Keratinocyte (primary cell): Measurements from ENCODE around the gene DIS3L2. TPM values are rescaled to one million over a fixed set of nuclear protein-coding genes. Genes with fewer than 3 reads are reported as not detected.
"Not testable (repeated sequence)": the region's sequence is repeated elsewhere in the genome, so short reads cannot be mapped to it uniquely, and the experiment has no call there.

Source experiments
- DNase-seq: peaks from one replicate; pipeline ENCODE4 v3.0.0-alpha.2; 2011; ENCODE audit warnings: low read depth, missing footprints, low spot score
- FAIRE-seq: peaks from 2 replicates; lab custom pipeline; 2011; peaks lifted over from hg19 to GRCh38; lab: Jason Lieb, UNC
- H2AFZ ChIP-seq: 2 replicates; pipeline ENCODE4 v1.6.0; 2012; ENCODE audit warnings: low read length, control low read depth, inconsistent platforms; ENCODE audit not compliant: control insufficient read depth
- H3K27ac ChIP-seq: 2 replicates; pipeline ENCODE4 v1.5.1; 2011; ENCODE audit warnings: low read length; ENCODE audit not compliant: control insufficient read depth, insufficient read depth
- H3K27me3 ChIP-seq: 3 replicates; pipeline ENCODE4 v1.6.0; 2011; ENCODE audit warnings: low read length; ENCODE audit not compliant: control insufficient read depth, insufficient read depth; ENCODE audit errors: extremely low read depth
- H3K36me3 ChIP-seq, 2 experiments: 2 replicates in 1 of 2; 3 replicates in 1 of 2; pipeline ENCODE4 v1.5.1; 2011; ENCODE audit warnings: low read length in 2 of 2, mild to moderate bottlenecking in 1 of 2; ENCODE audit not compliant: control insufficient read depth in 2 of 2, insufficient read depth in 2 of 2; ENCODE audit errors: extremely low read depth in 1 of 2
- H3K4me1 ChIP-seq: 3 replicates; pipeline ENCODE4 v1.5.1; 2011; ENCODE audit warnings: low read length; ENCODE audit not compliant: control insufficient read depth, insufficient read depth; ENCODE audit errors: extremely low read depth
- H3K4me2 ChIP-seq: 3 replicates; pipeline ENCODE4 v1.6.0; 2011; ENCODE audit warnings: low read depth, low read length; ENCODE audit not compliant: control insufficient read depth, insufficient read depth; ENCODE audit errors: extremely low read depth
- H3K4me3 ChIP-seq, 3 experiments: fragments of 200-600 bp in 1 of 3; sonication (generic) in 1 of 3; 2 replicates in 2 of 3; 3 replicates in 1 of 3; pipeline ENCODE4 v1.5.1; 2011 to 2016; ENCODE audit warnings: low read length in 3 of 3, mild to moderate bottlenecking in 3 of 3, control low read depth in 2 of 3, inconsistent platforms in 1 of 3, low read depth in 1 of 3, mixed read lengths in 1 of 3, mixed run types in 1 of 3, moderate library complexity in 1 of 3; ENCODE audit not compliant: control insufficient read depth in 2 of 3, insufficient read depth in 2 of 3; ENCODE audit errors: extremely low read depth in 1 of 3
- H3K79me2 ChIP-seq: 2 replicates; pipeline ENCODE4 v1.6.0; 2012; ENCODE audit warnings: low read length; ENCODE audit not compliant: control insufficient read depth, insufficient read depth
- H3K9ac ChIP-seq: 3 replicates; pipeline ENCODE4 v1.6.0; 2011; ENCODE audit warnings: low read length; ENCODE audit not compliant: control insufficient read depth, insufficient read depth; ENCODE audit errors: extremely low read depth
- H3K9me1 ChIP-seq: 3 replicates; pipeline ENCODE4 v1.6.0; 2011; ENCODE audit warnings: low read length; ENCODE audit not compliant: control insufficient read depth, insufficient read depth; ENCODE audit errors: extremely low read depth
- H3K9me3 ChIP-seq: 2 replicates; pipeline ENCODE4 v1.5.1; 2012; ENCODE audit warnings: low read depth, low read length; ENCODE audit not compliant: control insufficient read depth
- H4K20me1 ChIP-seq: 3 replicates; pipeline ENCODE4 v1.6.0; 2011; ENCODE audit warnings: low read length; ENCODE audit not compliant: control insufficient read depth, insufficient read depth; ENCODE audit errors: extremely low read depth
- EZH2 ChIP-seq: IDR thresholded peaks from one replicate; pipeline ENCODE4 v1.6.1; 2012; ENCODE audit warnings: inconsistent platforms, mild to moderate bottlenecking, low read length, moderate library complexity
- dilution Hi-C: fragments of 300-500 bp; cut with MboI; formaldehyde crosslinking; loops from one replicate; pipeline ENCODE4 v1.7.0; 2020; ENCODE audit warnings: low sequenced_read_pairs; ENCODE audit not compliant: extremely low pct_ligation_motif_present
- polyA plus RNA-seq, 5 experiments: library from polyadenylated mRNA; depleted of rRNA in 3 of 5; stranded (reverse) in 3 of 5; stranded (forward) in 1 of 5; unstranded in 1 of 5; fragments of >200 nt; gene quantifications; 1 replicate in 1 of 5; 2 replicates in 3 of 5; 3 replicates in 1 of 5; pipeline versions ENCODE4 v1.2.1 to v1.2.3, GENCODE V29; 2011 to 2012; ENCODE audit warnings: missing spikeins in 2 of 5, low read depth in 1 of 5, low replicate concordance in 1 of 5
- TF ChIP-seq, protein P1 (sequence below), 3 experiments: IDR thresholded peaks in 1 of 3; conservative IDR thresholded peaks in 1 of 3; optimal IDR thresholded peaks in 1 of 3; 2 replicates in 2 of 3; 3 replicates in 1 of 3; pipeline versions ENCODE3 to v1.5.1; 2011; ENCODE audit warnings: low read length in 3 of 3, mild to moderate bottlenecking in 3 of 3, moderate library complexity in 2 of 3, control low read depth in 1 of 3, inconsistent platforms in 1 of 3; ENCODE audit not compliant: insufficient read depth in 2 of 3; ENCODE audit errors: extremely low read depth in 1 of 3

DIS3L2 gene
- polyA plus RNA-seq, 1 donor (not counting 4 experiments of a cell fraction or from before 2014, with no cell fraction given) = 8.6 TPM

- FAIRE-seq = no peak
- Histone ChIP-seq H4K20me1 (peaks cover 4% of the 10 kb centered on the region), H3K9me1 (no peaks in the 10 kb centered on the region), H3K27ac (no peak overlapping the region), H3K36me3 (no peaks in the 10 kb centered on the region), H2AFZ (no peak overlapping the region), H3K79me2 (no peaks in the 10 kb centered on the region), H3K4me1 (peaks cover 16% of the 10 kb centered on the region), H3K4me2 (no peak overlapping the region), H3K9ac (no peak overlapping the region), H3K9me3 (no peaks in the 10 kb centered on the region), H3K4me3 (no peak overlapping the region), H3K27me3 (no peaks in the 10 kb centered on the region)
- TF ChIP-seq EZH2 = no peak
- TF ChIP-seq, protein P1, sequence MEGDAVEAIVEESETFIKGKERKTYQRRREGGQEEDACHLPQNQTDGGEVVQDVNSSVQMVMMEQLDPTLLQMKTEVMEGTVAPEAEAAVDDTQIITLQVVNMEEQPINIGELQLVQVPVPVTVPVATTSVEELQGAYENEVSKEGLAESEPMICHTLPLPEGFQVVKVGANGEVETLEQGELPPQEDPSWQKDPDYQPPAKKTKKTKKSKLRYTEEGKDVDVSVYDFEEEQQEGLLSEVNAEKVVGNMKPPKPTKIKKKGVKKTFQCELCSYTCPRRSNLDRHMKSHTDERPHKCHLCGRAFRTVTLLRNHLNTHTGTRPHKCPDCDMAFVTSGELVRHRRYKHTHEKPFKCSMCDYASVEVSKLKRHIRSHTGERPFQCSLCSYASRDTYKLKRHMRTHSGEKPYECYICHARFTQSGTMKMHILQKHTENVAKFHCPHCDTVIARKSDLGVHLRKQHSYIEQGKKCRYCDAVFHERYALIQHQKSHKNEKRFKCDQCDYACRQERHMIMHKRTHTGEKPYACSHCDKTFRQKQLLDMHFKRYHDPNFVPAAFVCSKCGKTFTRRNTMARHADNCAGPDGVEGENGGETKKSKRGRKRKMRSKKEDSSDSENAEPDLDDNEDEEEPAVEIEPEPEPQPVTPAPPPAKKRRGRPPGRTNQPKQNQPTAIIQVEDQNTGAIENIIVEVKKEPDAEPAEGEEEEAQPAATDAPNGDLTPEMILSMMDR (optimal IDR thresholded peaks at IDR 0.05 in 1 of 3, IDR thresholded peaks at IDR 0.05 in 1 of 3, conservative IDR thresholded peaks at IDR 0.05 in 1 of 3; ENCODE audit: extremely low read depth in 1 of 3, insufficient read depth in 2 of 3, low read length in 3 of 3) = no peak
- dilution Hi-C loops = no loop called here
- DNase-seq = no peak
Observed at GRCh38 chr2:232323328-232323650, 361.8 kb downstream of the DIS3L2 start.

GRCh38 chr2:232323967-232324366 is 362.5 kb downstream of the DIS3L2 start:
- H3K27me3 ChIP-seq, H2AFZ ChIP-seq, H3K4me3 ChIP-seq, H4K20me1 ChIP-seq, FAIRE-seq, H3K9me3 ChIP-seq, dilution Hi-C loops, DNase-seq, H3K27ac ChIP-seq, H3K9me1 ChIP-seq, H3K9ac ChIP-seq, H3K79me2 ChIP-seq, H3K36me3 ChIP-seq, H3K4me2 ChIP-seq: not testable (repeated sequence)
- H3K4me1 ChIP-seq = peaks cover 16% of the 10 kb centered on the region

DNA sequence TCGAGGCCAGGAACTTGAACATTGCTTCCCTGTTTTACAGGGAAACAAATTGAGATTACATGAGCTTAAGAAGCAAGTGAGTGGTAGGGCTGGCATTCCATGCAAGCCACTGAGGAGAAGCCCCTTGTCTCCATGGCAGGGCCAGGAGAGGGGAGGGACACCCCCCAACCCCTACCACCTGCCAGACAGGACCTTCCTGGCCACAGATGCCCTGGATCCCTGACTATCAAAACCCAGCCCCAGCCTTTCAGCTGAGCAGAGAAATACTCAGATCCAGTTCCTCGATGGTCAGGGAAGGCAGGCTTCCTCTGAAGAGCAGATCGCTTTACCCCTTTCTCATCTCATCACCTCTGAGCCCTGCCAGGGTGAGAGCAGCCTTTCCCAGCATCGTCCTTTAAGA is 363.3 kb downstream of the DIS3L2 start:
- dilution Hi-C loops = no loop called here
- Histone ChIP-seq H3K9me3 (no peaks in the 10 kb centered on the region), H4K20me1 (peaks cover 4% of the 10 kb centered on the region), H3K27ac (no peak overlapping the region), H3K4me3 (no peak overlapping the region), H3K9ac (no peak overlapping the region), H3K4me1 (peaks cover 16% of the 10 kb centered on the region), H3K36me3 (no peaks in the 10 kb centered on the region), H3K9me1 (no peaks in the 10 kb centered on the region), H3K4me2 (no peak overlapping the region), H3K27me3 (no peaks in the 10 kb centered on the region), H3K79me2 (no peaks in the 10 kb centered on the region), H2AFZ (no peak overlapping the region)
- FAIRE-seq (no peak), DNase-seq (no peak)
- no peak for TF ChIP-seq EZH2
- TF ChIP-seq, protein P1 (optimal IDR thresholded peaks at IDR 0.05 in 1 of 3, IDR thresholded peaks at IDR 0.05 in 1 of 3, conservative IDR thresholded peaks at IDR 0.05 in 1 of 3; ENCODE audit: extremely low read depth in 1 of 3, insufficient read depth in 2 of 3, low read length in 3 of 3) = no peak
